Esophagus squamous epithelium (tissue), 5 donors: ENCODE measurements around the gene DENND10. TPM values are rescaled to one million over a fixed set of nuclear protein-coding genes. Genes with fewer than 3 reads are reported as not detected.

Source experiments
- DNase-seq: peaks from one replicate; lab custom pipeline; 2025; lab: John Stamatoyannopoulos, UW
- H3K27ac ChIP-seq, 4 donors: fragments of 200-600 bp; sonication (generic); one replicate each; pipeline ENCODE4 v1.5.1; 2016 to 2019; ENCODE audit warnings: mild to moderate bottlenecking in 1 of 4
- H3K27me3 ChIP-seq, 4 donors: fragments of 200-600 bp; sonication (generic); 1 replicate in 3 of 4; 2 replicates in 1 of 4; pipeline versions ENCODE4 v1.5.1 to v1.6.0; 2017 to 2021; ENCODE audit warnings: antibody characterized with exemption in 1 of 4
- H3K36me3 ChIP-seq, 3 donors: fragments of 200-600 bp; sonication (generic); one replicate each; pipeline ENCODE4 v1.5.1; 2016 to 2019
- H3K4me1 ChIP-seq, 3 donors: fragments of 200-600 bp; sonication (generic); one replicate each; pipeline ENCODE4 v1.5.1; 2017 to 2019
- H3K4me3 ChIP-seq, 4 donors: fragments of 200-600 bp; sonication (generic); 1 replicate in 3 of 4; 2 replicates in 1 of 4; pipeline ENCODE4 v1.5.1; 2016 to 2019; ENCODE audit warnings: mild to moderate bottlenecking in 2 of 4, moderate library complexity in 1 of 4
- H3K9me3 ChIP-seq, 3 donors: fragments of 200-600 bp; sonication (generic); one replicate each; pipeline ENCODE4 v1.5.1; 2016 to 2019
- POLR2A ChIP-seq, 4 donors: fragments of 450-650 bp; IDR thresholded peaks; one replicate each; pipeline ENCODE4 v1.6.1; 2017; ENCODE audit warnings: antibody characterized with exemption in 4 of 4, mild to moderate bottlenecking in 4 of 4, moderate library complexity in 3 of 4
- WGBS, 2 donors: methylation state at CpG; one replicate each; pipeline ENCODE4 v1.1.5; 2018; 5-methylcytosine and 5-hydroxymethylcytosine counted together
- intact Hi-C: fragments of 100-400 bp; cut with DNase I; formaldehyde crosslinking; loops from one replicate; pipeline ENCODE4 v1.15.0; 2022
- total RNA-seq, 4 donors: library from RNA; depleted of rRNA; stranded (reverse); fragments of >200 nt; gene quantifications; one replicate each; pipeline ENCODE4 v1.1.0, GENCODE V29; 2016
- TF ChIP-seq, protein P1 (sequence below), 6 experiments: fragments of 450-650 bp in 4 of 6; fragments of 200-600 bp in 2 of 6; sonication (generic) in 2 of 6; IDR thresholded peaks; one replicate each; pipeline ENCODE4 v1.5.1; 2016 to 2019; ENCODE audit warnings: antibody characterized with exemption in 6 of 6, mild to moderate bottlenecking in 4 of 6, moderate library complexity in 4 of 6
- donor health status: DM: yes; HTN: yes; CAD: no.

DENND10 gene
- total RNA-seq, 4 donors from 2014 or later, result 20.8 to 43.6 (median 37.1) TPM

DNA sequence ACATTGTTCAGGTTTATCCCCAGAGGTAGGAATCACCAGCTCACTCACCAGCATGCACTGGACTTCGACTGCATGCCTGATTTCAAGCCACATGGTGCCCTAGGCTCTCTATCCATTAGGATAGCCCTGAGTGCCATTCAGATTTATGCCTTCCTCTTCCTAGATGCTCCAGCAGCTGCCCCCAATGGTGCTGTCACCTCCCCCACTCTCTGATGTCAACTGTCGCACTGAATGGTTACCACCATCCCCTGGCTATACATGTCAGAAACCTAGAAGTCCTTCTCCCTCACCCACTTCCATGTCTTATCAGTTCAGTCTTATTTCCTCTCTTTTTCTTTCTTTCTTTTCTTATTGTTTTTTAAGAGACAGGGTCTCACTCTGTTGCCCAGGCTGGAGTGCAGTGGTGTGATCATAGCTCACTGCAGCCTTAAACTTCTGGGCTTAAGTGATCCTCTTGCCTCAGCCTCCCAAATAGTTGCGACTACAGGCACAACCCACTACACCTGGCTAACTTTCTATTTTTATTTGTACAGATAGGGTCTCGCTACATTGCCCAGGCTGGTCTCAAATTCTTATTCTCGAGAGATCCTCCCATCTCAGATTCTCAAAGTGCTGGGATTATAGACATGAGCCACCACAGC lies 58.7 kb downstream of the DENND10 start:
- Histone ChIP-seq H3K4me1 (peaks cover 7 to 41% (median 16%) of the 10 kb centered on the region in 3 donors), H3K4me3 (no peak overlapping the region), H3K36me3 (peaks cover 13 to 58% (median 15%) of the 10 kb centered on the region in 3 donors), H3K27me3 (no peaks in the 10 kb centered on the region), H3K9me3 (no peaks in the 10 kb centered on the region), H3K27ac (no peak overlapping the region)
- intact Hi-C loops, result no loop called here
- TF ChIP-seq POLR2A (IDR thresholded peaks at IDR 0.05), result no peak
- TF ChIP-seq, protein P1, sequence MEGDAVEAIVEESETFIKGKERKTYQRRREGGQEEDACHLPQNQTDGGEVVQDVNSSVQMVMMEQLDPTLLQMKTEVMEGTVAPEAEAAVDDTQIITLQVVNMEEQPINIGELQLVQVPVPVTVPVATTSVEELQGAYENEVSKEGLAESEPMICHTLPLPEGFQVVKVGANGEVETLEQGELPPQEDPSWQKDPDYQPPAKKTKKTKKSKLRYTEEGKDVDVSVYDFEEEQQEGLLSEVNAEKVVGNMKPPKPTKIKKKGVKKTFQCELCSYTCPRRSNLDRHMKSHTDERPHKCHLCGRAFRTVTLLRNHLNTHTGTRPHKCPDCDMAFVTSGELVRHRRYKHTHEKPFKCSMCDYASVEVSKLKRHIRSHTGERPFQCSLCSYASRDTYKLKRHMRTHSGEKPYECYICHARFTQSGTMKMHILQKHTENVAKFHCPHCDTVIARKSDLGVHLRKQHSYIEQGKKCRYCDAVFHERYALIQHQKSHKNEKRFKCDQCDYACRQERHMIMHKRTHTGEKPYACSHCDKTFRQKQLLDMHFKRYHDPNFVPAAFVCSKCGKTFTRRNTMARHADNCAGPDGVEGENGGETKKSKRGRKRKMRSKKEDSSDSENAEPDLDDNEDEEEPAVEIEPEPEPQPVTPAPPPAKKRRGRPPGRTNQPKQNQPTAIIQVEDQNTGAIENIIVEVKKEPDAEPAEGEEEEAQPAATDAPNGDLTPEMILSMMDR (IDR thresholded peaks at IDR 0.05), result no peak
- DNase-seq, result no peak
- WGBS, 2 donors, result 87 to 96% methylated on average over 5 of the region's 5 CpGs

DNA sequence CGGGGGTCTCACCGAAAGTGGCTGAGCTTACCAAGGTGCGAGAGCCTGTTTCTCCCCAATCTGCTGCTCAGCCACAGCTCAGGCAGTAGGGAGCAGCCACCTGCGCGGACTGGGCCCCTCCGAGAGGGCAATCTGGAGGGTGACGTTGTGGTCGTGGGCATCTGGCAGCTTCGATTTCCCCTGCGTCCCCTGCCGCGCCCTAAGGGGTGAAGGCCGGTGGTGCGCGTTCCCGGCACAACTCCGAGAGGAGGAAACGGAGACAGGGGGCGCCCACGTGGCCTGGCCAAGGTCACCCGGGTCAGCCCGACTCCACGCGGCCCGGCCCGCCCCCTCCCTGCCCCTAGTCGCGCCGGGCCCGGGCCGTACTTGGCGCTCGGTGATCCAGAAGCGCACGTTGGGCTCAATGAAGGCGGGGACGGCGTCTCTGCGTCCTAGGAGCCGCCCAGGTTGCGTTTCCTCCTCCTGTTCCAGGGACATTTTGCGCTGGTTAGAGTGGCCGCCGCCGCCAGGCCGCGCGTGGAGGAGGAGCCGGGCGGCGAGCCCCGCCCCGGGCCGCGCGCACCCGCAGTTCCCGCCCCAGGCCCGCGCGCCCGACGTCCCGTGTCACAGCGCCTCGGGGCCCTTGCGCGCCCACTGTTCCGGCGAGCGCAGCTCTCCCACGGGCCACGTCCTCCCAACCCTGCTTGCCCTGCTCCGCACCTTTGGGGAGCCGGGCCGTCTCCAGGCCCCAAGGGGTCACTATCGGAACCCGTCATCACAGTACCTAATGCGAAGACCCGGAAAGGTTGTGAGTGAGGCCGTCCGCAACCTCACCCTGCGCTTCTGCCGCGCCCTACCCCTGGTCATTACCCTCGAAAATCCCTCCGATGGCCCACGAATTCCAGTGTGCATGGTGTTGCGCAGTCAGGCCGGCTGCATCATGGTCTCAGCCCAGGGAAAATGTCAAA lies 61.5 kb downstream of the DENND10 start, which contains the start of gene SFXN4:
SFXN4 (minus strand) TSS at position 544 of the 947 bp plus-strand sequence; CDS start at position 477, 67 bp downstream.
- DNase-seq, result peak; percentile 36
- no peaks in the 10 kb centered on the region for H3K27me3 ChIP-seq
- 0 to 1% methylated on average over 16 to 21 of the region's 90 CpGs for whole genome bisulfite sequencing, 2 donors
- TF ChIP-seq, protein P1 (IDR thresholded peaks at IDR 0.05), result peak in 3 of 6 experiments; percentile 5 to 17 (median 9)
- peak in 3 of 4 donors; percentile 64 to 75 (median 67) for TF ChIP-seq POLR2A (IDR thresholded peaks at IDR 0.05)
- H3K36me3 ChIP-seq, result peaks cover 0 to 58% (median 20%) of the 10 kb centered on the region in 3 donors
- no peaks in the 10 kb centered on the region for H3K9me3 ChIP-seq
- peak within 1 kb of the TSS; percentile 71 to 85 (median 80) for H3K4me3 ChIP-seq
- peaks cover 7 to 41% (median 16%) of the 10 kb centered on the region in 3 donors for H3K4me1 ChIP-seq
- intact Hi-C loops, result no loop called here
- peak within 1 kb of the TSS; percentile 93 to 94 (median 94) for H3K27ac ChIP-seq

DNA sequence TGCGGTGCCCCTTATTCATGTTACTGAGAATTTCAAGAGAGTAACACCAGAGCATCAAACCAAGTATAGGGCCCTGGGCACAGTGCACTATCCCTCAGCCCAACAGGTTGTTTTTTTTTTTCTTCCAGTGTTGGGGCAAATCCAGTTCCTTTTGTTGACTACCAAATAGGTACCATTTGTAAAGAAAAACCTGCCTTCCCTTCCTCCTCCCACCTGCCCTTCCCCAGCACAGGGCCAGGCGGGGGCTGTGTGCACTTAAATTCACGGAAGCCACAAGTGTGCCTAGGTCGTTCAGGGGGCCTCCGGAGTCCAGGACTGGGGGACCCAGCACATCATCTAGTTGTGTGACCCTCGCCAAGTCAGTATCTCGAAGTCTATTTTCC lies 62.2 kb downstream of the DENND10 start:
- no peak for DNase-seq
- Histone ChIP-seq H3K4me3 (peak overlapping the region; percentile 71 to 85 (median 80)), H3K4me1 (peaks cover 7 to 41% (median 16%) of the 10 kb centered on the region in 3 donors), H3K9me3 (no peaks in the 10 kb centered on the region), H3K27ac (peak overlapping the region; percentile 93 to 94 (median 94)), H3K27me3 (no peaks in the 10 kb centered on the region), H3K36me3 (peaks cover 0 to 58% (median 22%) of the 10 kb centered on the region in 3 donors)
- 58 to 63% methylated on average over 6 to 7 of the region's 7 CpGs for WGBS, 2 donors
- intact Hi-C loops, result no loop called here
- no peak for TF ChIP-seq POLR2A (IDR thresholded peaks at IDR 0.05)
- TF ChIP-seq, protein P1 (IDR thresholded peaks at IDR 0.05), result no peak

DNA sequence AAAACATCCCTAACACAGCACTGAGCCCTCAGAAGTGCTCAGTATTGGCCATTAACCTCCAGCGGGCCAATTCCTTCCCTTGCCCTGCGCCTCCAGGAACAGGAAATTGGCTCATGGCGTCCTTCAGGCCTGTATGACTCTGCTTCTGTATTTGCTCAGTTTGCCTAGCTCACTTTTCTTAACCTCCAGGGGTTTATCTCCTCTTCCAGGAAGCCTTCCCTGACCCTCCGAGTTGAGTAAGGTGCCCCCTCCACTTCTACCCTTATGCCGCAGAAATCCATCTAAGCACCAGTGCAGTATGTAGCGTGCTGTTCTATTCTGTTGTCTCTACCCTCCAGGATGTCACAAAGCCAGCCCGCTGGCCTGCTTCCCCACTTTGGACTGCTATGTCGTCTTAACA lies 62.7 kb downstream of the DENND10 start:
- no peak overlapping the region for H3K4me3 ChIP-seq

More for the DNA sequence above, 62.7 kb downstream of the DENND10 start:
- WGBS, 2 donors, result 62 to 80% methylated on average over 8 of the region's 8 CpGs
- Histone ChIP-seq H3K36me3 (peaks cover 3 to 60% (median 26%) of the 10 kb centered on the region in 3 donors), H3K27ac (peak overlapping the region; percentile 93 to 94 (median 94)), H3K27me3 (no peaks in the 10 kb centered on the region), H3K9me3 (no peaks in the 10 kb centered on the region), H3K4me1 (peaks cover 7 to 38% (median 16%) of the 10 kb centered on the region in 3 donors)
- intact Hi-C loops, result no loop called here
- TF ChIP-seq, protein P1 (IDR thresholded peaks at IDR 0.05), result no peak
- TF ChIP-seq POLR2A (IDR thresholded peaks at IDR 0.05), result no peak
- DNase-seq, result no peak
